Mucosa of descending colon (tissue), 3 donors: ENCODE data around the gene TRABD2B. TPM values are rescaled to one million over a fixed set of nuclear protein-coding genes. Genes with fewer than 3 reads are reported as not detected.

Experiments
- ATAC-seq: fragments of 200-7000 bp; cut with Tn5 transposase; one replicate; pipeline ENCODE4 v1.9.1; 2020; ENCODE audit warnings: mild to moderate bottlenecking, moderate library complexity
- DNase-seq, 3 donors: peaks; one replicate each; pipeline ENCODE4 v3.0.0-alpha.2; 2020
- H3K36me3 ChIP-seq: fragments of 200-600 bp; one replicate; pipeline ENCODE4 v1.8.0; 2021; ENCODE audit warnings: low read depth, mild to moderate bottlenecking
- H3K4me1 ChIP-seq: fragments of 200-600 bp; one replicate; pipeline ENCODE4 v1.8.0; 2021; ENCODE audit warnings: low read depth, mild to moderate bottlenecking
- H3K4me3 ChIP-seq: fragments of 200-600 bp; one replicate; pipeline ENCODE4 v1.8.0; 2021; ENCODE audit warnings: mild to moderate bottlenecking
- H3K9me3 ChIP-seq: fragments of 200-600 bp; one replicate; pipeline ENCODE4 v1.8.0; 2021; ENCODE audit warnings: mild to moderate bottlenecking
- CTCF ChIP-seq: fragments of 200-600 bp; IDR thresholded peaks from one replicate; pipeline ENCODE4 v1.8.0; 2022; ENCODE audit warnings: antibody characterized with exemption, mild to moderate bottlenecking
- intact Hi-C, 2 donors: fragments of 100-400 bp; cut with DNase I in 1 of 2; cut with micrococcal nuclease in 1 of 2; formaldehyde crosslinking; loops; one replicate each; pipeline versions ENCODE4 v1.11.0 to v1.11.1; 2022; cut with DNase I, micrococcal nuclease
- total RNA-seq, 3 donors: library from RNA; stranded (reverse); fragmentation: NEBNext Ultra II Directional in 2 of 3; extraction: Animal tissue kit (Norgen Biotek cat#: 25700) in 2 of 3; gene quantifications; one replicate each; pipeline versions ENCODE4 v1.2.1 to v1.2.4, GENCODE V29; 2021 to 2023
- donor health status: DM: no; HTN: no; CAD: no; lungs with moderate emphysema.
- donor health status: DM: no; HTN: no; CAD: no.
- donor health status: DM: no; HTN: yes; CAD: no.

Gene TRABD2B
- total RNA-seq, 3 donors from 2014 or later = 0.35 to 2.0 (median 2.0) TPM

DNA sequence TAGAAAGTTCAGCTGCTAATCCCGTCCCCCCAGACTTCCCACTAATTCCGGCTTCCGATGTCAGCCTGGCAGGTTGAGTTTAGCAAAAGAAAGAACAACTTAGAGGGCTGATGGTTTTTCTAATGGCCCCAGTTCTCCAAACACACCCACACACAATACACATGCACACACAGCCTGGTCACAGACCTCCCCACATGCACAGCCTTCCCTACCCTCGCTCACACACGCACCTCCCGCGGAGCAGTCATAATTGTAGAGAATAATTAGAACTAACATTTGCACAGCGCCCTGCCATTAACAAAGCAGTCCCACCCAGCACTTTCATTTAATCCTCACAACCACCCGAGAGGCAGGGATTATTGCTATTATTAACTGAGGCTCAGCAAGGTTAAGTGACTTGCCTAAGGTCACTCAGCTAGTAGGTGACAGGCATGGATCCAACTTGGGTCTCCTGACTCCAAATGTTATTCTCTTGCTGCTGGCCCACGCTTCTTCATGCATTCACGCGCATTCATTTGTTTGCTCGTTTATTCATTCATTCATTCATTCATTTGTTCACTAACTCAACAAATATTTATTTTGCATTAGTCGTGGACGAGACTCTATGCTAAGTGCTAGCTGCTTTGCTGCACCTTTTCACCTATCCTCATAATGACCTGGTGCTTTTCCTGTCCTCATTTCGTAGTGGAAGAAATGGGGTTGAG, 284.4 kb downstream of the TRABD2B start:
- Histone ChIP-seq H3K4me3 (no peak overlapping the region), H3K9me3 (no peaks in the 10 kb centered on the region), H3K4me1 (peaks cover 30% of the 10 kb centered on the region), H3K36me3 (no peaks in the 10 kb centered on the region)
- DNase-seq = no peak
- no peak for TF ChIP-seq CTCF
- no peak for ATAC-seq
- intact Hi-C loops = loop anchor here (10.0 kb wide), 2 partner anchors 188 to 518 kb away; partner anchors contain the start of gene PDZK1IP1 (in 1 of the 2)

- DNase-seq (no peak), ATAC-seq (no peak)
- H3K36me3 ChIP-seq = no peaks in the 10 kb centered on the region
- TF ChIP-seq CTCF = no peak
- H3K4me3 ChIP-seq = no peak overlapping the region
- no peaks in the 10 kb centered on the region for H3K9me3 ChIP-seq
- intact Hi-C loops = loop anchor here (10.0 kb wide), 2 partner anchors 187 to 517 kb away; partner anchors contain the start of gene PDZK1IP1 (in 1 of the 2)
- peaks cover 30% of the 10 kb centered on the region for H3K4me1 ChIP-seq
These were observed 285.2 kb downstream of the TRABD2B start for GRCh38 chr1:47711848-47712492.

DNA sequence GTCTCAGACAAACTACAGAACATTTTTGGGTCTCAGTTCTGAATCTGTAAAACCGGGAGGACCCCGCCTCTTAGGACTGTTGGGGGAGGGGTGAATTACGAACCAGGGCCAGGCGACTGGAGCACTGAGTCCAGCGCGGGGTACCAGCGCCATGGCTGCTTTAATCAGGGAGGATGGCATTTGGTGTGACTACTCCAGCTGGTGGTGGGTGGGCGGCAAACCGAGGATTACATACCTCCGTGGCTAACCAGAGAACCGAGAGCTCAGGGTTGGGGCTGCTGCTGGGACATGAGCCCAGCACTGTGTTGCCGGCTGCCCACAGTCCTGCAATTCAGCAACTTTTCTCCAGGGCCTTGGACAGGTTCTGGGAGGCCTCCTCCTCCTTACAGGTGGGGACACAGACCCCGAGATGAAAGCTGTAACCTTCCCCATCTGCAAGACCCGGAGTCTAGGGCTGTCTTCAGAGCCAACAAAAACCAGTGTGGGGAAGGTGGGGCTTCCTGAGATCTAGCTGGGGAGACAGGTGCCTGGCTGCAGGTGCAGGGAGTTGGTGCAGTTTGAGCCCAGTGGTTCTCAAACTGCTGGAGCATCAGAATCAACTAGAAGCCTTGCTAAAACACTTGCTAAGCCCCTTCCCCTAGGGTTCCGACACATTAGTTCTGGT, 285.9 kb downstream of the TRABD2B start:
- no peak for TF ChIP-seq CTCF
- H3K4me3 ChIP-seq = no peak overlapping the region
- ATAC-seq (no peak), DNase-seq (no peak)
- H3K4me1 ChIP-seq = peaks cover 30% of the 10 kb centered on the region
- intact Hi-C loops = loop anchor here (10.0 kb wide), 2 partner anchors 187 to 517 kb away; partner anchors contain the start of gene PDZK1IP1 (in 1 of the 2)
- H3K9me3 ChIP-seq = no peaks in the 10 kb centered on the region
- H3K36me3 ChIP-seq = no peaks in the 10 kb centered on the region

Other genes starting within 250 kb of the TRABD2B start
- 1 to 10 TPM in 2 of 3 donors, under 1 TPM in 1; 0.73 to 3.0 (median 2.4) TPM for gene SLC5A9, start 225.3 kb upstream of the TRABD2B start, total RNA-seq